ACC112 (cell line): ENCODE data around the gene PCSK1N.
"Not testable (repeated sequence)": the region's sequence is repeated elsewhere in the genome, so short reads cannot be mapped to it uniquely, and the experiment has no call there.

Experiments
- H2AFZ ChIP-seq: fragments of 200-600 bp; sonication (generic); one replicate; pipeline ENCODE4 v1.6.0; 2017; ENCODE audit warnings: antibody characterized with exemption, low read length; ENCODE audit not compliant: unreplicated experiment
- H3K27ac ChIP-seq: fragments of 200-600 bp; sonication (generic); 2 replicates; pipeline ENCODE4 v1.5.1; 2014; ENCODE audit warnings: low read depth, mild to moderate bottlenecking, antibody characterized with exemption, low read length, moderate library complexity
- H3K27me3 ChIP-seq: fragments of 200-600 bp; sonication (generic); 2 replicates; pipeline ENCODE4 v1.6.1; 2014; ENCODE audit warnings: mild to moderate bottlenecking, antibody characterized with exemption, low read length, moderate library complexity, mixed read lengths; ENCODE audit not compliant: insufficient read depth
- H3K36me3 ChIP-seq: fragments of 200-600 bp; sonication (generic); 2 replicates; pipeline ENCODE4 v1.6.1; 2016; ENCODE audit warnings: mild to moderate bottlenecking, antibody characterized with exemption, low read length, moderate library complexity, mixed read lengths; ENCODE audit not compliant: insufficient read depth
- H3K4me1 ChIP-seq: fragments of 200-600 bp; sonication (generic); one replicate; pipeline ENCODE4 v1.6.1; 2016; ENCODE audit warnings: low read length, mixed read lengths; ENCODE audit not compliant: insufficient read depth, unreplicated experiment, control insufficient read depth
- H3K4me3 ChIP-seq: fragments of 200-600 bp; sonication (generic); 2 replicates; pipeline ENCODE4 v1.5.1; 2014; ENCODE audit warnings: mild to moderate bottlenecking, low read depth, low read length
- H3K79me2 ChIP-seq: fragments of 200-600 bp; sonication (generic); one replicate; pipeline ENCODE4 v1.6.0; 2016; ENCODE audit warnings: low read length; ENCODE audit not compliant: control insufficient read depth, unreplicated experiment, insufficient read depth

PCSK1N gene, protein sequence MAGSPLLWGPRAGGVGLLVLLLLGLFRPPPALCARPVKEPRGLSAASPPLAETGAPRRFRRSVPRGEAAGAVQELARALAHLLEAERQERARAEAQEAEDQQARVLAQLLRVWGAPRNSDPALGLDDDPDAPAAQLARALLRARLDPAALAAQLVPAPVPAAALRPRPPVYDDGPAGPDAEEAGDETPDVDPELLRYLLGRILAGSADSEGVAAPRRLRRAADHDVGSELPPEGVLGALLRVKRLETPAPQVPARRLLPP

DNA sequence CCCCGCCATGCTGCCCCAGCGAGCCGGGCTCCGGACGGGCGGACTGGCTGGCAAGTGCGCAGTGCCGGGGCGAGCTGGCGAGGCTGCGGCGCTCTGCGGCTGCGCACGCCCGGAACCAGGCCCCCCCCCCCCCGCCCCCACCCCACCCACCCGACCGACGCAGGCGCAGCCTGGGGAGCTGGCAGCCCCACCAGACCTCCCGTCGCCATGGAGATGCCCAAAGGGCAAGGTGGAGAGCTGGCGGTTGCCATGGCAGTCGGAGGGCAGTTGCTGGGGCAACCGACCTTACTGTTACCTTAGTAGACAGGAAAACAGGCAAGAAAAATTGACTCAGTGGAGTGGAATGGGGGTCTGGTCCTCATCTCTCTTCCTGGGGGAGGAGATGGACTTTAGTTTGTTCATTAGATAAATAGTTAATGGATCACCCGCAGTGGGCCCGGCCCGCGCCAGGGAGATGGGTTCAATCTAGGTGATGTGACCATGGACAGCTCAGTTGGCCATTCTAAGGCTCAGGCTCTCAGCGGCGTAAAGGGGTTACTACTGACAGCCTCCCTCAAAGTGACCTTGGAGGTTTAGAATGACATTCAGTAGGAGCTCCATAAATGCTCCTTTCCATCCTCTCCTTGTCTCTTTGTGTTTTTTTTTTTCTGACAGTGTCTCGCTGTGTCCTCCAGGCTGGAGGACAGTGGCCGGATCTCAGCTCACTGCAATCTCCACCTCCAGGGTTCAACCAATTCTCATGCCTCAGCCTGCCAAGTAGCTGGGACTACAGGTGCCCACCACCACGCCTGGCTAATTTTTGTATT is at the start of gene PCSK1N:
Gene PCSK1N, minus strand, starts transcription at position 87 of the 806 bp plus-strand sequence. Its CDS starts 78 bp downstream, at position 9.
- Histone ChIP-seq H3K79me2 (no peaks in the 10 kb centered on the region), H3K4me3 (peak within 1 kb of the TSS; percentile 59; the same call in 1 of the 2 replicates), H2AFZ (no peak within 1 kb of the TSS), H3K36me3 (no peaks in the 10 kb centered on the region), H3K4me1 (no peaks in the 10 kb centered on the region), H3K27me3 (peaks cover 53% of the 10 kb centered on the region), H3K27ac (no peak within 1 kb of the TSS)

DNA sequence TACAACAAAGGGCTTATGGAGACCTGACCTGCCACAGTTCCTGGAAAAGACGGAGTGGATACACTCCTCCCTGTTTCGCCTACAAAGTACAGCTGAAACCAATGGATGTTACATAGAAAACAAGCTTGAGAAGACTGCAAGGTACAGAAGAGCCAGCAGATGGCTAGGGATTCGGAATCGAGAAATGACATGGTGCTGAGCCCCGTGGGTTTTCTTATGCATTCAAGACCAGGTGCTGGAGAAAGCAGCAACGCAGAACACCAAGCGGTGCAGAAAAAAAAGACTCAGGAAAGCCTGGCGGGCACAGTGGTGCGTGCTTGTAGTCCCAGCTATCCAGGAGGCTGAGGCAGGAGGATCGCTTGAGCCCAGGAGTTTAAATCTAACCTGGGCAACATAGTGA is 48.3 kb upstream of the PCSK1N start:
- H3K4me1 ChIP-seq: no peaks in the 10 kb centered on the region
- no peaks in the 10 kb centered on the region for H3K79me2 ChIP-seq
- H3K4me3 ChIP-seq: no peak overlapping the region
- H3K27me3 ChIP-seq: no peaks in the 10 kb centered on the region
- no peaks in the 10 kb centered on the region for H3K36me3 ChIP-seq
- no peak overlapping the region for H2AFZ ChIP-seq
- no peak overlapping the region for H3K27ac ChIP-seq

DNA sequence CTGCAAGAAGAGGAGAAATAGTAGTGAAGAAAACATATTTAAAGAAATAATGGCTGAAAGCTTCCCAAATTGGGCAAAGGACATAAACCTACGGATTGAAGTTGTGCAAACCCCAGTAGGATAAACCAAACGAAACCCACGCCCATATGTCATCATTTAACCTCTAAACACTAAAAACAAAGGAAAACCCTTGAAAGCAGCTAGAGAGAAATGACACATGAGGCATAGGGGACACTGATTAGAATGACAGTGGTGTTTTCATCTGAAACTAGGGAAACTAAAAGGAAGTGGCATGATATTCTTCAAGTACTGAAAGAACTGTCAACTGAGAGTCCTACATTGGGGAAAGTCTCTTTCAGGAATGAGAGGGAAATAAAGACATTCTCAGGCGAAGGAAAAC is 41.5 kb upstream of the PCSK1N start:
- H2AFZ ChIP-seq, H3K79me2 ChIP-seq, H3K4me3 ChIP-seq, H3K36me3 ChIP-seq, H3K27ac ChIP-seq, H3K27me3 ChIP-seq, H3K4me1 ChIP-seq: not testable (repeated sequence)

DNA sequence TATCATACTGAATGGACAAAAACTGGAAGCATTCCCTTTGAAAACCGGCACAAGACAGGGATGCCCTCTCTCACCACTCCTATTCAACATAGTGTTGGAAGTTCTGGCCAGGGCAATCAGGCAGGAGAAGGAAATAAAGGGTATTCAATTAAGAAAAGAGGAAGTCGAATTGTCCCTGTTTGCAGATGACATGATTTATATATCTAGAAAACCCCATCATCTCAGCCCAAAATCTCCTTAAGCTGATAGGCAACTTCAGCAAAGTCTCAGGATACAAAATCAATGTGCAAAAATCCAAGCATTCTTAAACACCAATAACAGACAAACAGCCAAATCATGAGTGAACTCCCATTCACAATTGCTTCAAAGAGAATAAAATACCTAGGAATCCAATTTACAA is 36.6 kb upstream of the PCSK1N start:
- H3K4me1 ChIP-seq, H3K36me3 ChIP-seq, H3K27me3 ChIP-seq, H3K4me3 ChIP-seq, H3K27ac ChIP-seq, H3K79me2 ChIP-seq, H2AFZ ChIP-seq: not testable (repeated sequence)

DNA sequence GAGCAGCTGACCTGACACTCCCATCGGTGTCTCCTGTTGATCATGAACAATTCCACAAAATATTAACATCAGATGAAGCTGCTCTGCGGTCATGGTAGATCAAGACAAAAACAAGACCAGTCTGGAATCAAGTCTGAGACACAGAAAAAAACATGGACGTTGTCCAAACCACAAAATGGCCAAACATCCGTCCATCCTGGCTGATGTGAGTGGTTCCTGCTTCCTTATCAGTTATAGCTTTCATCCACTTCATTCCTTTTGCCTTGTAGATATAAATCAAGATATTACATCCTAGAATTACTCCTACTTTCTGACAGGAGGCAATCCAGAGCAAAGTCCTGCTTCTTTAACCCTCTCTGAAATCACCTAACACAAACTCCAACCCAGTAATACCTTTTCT is 28.8 kb upstream of the PCSK1N start:
- Histone ChIP-seq H3K27ac (no peak overlapping the region), H3K36me3 (no peaks in the 10 kb centered on the region), H3K4me1 (peaks cover 16% of the 10 kb centered on the region), H3K4me3 (no peak overlapping the region), H3K27me3 (no peaks in the 10 kb centered on the region), H3K79me2 (no peaks in the 10 kb centered on the region), H2AFZ (no peak overlapping the region)

DNA sequence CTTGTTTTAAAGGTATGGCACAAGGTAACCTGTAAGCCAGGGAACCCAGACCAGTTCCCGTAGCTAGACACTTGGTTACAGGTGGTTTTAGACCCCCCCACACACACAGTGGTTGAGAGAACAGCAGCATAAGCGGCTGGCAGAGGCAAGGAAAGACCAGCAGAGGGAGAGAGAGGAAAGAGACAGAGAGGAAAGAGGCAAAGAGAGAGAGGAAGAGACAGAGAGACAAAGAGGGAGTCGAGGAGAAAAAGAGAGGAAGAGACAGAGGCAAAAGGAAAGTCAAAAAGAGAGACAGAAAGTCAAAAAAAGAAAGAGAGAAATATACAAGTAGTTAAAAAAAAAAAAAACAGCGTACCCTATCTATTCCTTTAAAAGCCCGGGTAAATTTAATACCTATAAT is 19.5 kb upstream of the PCSK1N start:
- Histone ChIP-seq H2AFZ (no peak overlapping the region), H3K27me3 (no peaks in the 10 kb centered on the region), H3K36me3 (no peaks in the 10 kb centered on the region), H3K79me2 (no peaks in the 10 kb centered on the region), H3K4me1 (no peaks in the 10 kb centered on the region), H3K4me3 (no peak overlapping the region), H3K27ac (no peak overlapping the region)

DNA sequence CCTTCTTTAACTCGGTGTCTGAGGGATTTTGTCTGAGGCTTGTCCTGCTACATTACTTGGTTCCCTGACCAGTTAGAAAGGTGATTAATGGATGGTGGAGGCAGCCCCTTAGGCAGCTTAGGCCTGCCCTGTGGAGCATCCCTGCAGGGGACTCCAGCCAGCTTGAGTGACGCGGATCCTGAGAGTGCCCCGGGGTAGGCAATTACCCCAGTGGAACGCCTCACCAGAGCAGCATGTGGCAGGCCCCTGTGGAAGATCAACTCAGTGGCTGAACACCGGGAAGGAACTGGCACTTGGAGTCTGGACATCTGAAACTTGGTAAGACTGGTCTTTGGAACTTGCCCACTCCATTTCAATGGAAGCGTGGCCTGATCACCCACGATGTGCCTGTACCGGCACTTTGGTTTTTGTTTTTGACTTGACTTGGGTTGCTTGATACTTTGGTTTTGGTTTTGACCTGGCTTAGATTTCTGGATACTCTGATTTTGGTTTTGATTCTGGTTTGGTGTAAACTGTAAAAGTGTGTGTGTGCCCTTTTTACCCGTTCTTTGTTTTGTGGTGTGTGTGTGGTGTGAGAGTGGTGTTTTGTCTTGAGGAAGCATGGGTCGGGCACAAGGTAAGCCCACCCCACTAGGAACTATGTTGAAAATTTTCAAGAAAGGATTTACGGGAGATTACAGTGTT is 18.9 kb upstream of the PCSK1N start:
- not testable (repeated sequence) for H3K79me2 ChIP-seq, H3K4me3 ChIP-seq, H3K27ac ChIP-seq, H3K4me1 ChIP-seq, H3K27me3 ChIP-seq, H3K36me3 ChIP-seq, H2AFZ ChIP-seq

DNA sequence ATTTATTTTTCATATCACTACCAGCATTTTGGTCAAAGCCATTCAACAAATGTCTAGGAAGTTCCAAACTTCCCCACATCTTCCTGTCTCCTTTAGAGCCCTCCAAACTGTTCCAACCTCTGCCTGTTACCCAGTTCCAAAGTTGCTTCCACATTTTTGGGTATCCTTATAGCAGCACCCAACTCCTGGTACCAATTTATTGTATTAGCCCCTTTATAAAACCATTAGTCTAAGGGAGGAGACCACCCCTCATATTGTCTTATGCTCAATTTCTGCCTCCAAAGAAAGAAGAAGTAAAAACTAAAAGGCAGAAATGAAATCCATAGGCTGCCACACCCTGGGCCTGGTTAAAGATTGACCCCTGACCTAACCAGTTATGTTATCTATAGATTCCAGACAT is 18.1 kb upstream of the PCSK1N start:
- not testable (repeated sequence) for H3K27ac ChIP-seq, H3K36me3 ChIP-seq, H3K4me3 ChIP-seq, H2AFZ ChIP-seq, H3K27me3 ChIP-seq, H3K79me2 ChIP-seq, H3K4me1 ChIP-seq

DNA sequence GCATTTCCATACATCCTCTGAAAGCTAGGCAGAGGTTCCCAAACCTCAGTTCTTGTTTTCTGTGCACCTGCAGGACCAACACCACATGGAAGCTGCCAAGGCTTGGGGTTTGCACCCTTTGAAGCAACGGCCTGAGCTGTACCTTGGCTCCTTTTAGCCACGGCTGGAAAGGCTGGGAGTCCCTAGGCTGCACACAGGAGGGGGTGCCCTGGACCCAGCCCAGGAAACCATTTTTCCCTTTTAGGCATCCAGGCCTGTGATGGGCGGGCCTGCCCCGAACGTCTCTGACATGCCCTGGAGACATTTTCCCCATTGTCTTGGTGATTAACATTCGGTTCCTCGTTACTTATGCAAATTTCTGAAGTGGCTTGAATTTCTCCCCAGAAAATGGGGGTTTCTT is 17.4 kb upstream of the PCSK1N start:
- no peak overlapping the region for H2AFZ ChIP-seq
- H3K4me1 ChIP-seq: no peaks in the 10 kb centered on the region
- no peaks in the 10 kb centered on the region for H3K27me3 ChIP-seq
- H3K79me2 ChIP-seq: no peaks in the 10 kb centered on the region
- H3K36me3 ChIP-seq: no peaks in the 10 kb centered on the region
- H3K4me3 ChIP-seq: no peak overlapping the region
- no peak overlapping the region for H3K27ac ChIP-seq

DNA sequence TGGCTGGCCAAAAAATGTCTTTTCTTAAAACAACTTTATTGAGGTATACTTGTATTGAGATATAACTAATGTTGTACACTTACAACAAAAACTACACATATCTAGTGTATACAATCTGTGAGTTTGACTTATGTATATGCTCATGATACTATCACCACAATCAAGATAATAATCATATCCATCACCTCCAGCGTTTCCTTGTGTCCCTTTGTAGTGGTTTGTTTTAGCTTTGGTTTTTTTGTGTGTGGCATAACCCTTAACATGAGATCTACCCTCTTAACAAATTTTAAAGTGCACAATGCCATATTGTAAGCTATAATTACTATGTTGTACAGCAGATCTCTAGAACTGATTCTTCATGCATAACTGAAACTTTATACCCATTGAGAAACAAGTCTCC is 13.4 kb upstream of the PCSK1N start:
- H3K27me3 ChIP-seq: no peaks in the 10 kb centered on the region
- no peaks in the 10 kb centered on the region for H3K4me1 ChIP-seq
- no peaks in the 10 kb centered on the region for H3K36me3 ChIP-seq
- H3K27ac ChIP-seq: no peak overlapping the region
- no peak overlapping the region for H2AFZ ChIP-seq
- no peak overlapping the region for H3K4me3 ChIP-seq
- no peaks in the 10 kb centered on the region for H3K79me2 ChIP-seq

DNA sequence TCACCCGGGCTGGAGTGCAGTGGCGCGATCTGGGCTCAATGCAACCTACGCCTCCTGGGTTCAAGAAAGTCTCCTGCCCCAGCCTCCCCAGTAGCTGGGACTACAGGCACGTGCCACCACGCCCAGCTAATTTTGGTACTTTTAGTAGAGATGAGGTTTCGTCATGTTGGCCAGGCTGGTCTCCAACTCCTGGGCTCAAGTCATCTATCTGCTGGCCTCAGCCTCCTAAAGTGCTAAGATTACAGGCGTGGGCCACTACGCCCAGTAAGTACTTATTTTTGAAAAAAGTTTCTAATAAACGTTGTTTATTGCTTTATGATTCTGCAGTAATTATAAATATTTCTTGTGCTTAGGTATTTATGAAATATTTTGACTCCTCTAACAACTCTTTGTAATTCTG is 4.3 kb upstream of the PCSK1N start:
- Histone ChIP-seq H3K4me1 (no peaks in the 10 kb centered on the region), H3K79me2 (no peaks in the 10 kb centered on the region), H3K36me3 (no peaks in the 10 kb centered on the region), H3K27me3 (peaks cover 15% of the 10 kb centered on the region; the same call in 1 of the 2 replicates), H3K4me3 (no peak overlapping the region), H3K27ac (no peak overlapping the region), H2AFZ (no peak overlapping the region)
